Thyroid gland (tissue), 4 donors: Measurements from ENCODE around the gene ELMO1.

Experiments
- POLR2A ChIP-seq, 2 donors: fragments of 450-650 bp; IDR thresholded peaks; one replicate each; pipeline ENCODE4 v1.6.1; 2017; ENCODE audit warnings: antibody characterized with exemption in 2 of 2, mild to moderate bottlenecking in 2 of 2, moderate library complexity in 1 of 2
- TF ChIP-seq, protein P1 (sequence below), 6 experiments: fragments of 200-600 bp in 3 of 6; fragments of 450-650 bp in 3 of 6; sonication (generic) in 3 of 6; IDR thresholded peaks; one replicate each; pipeline ENCODE4 v1.5.1; 2016 to 2019; ENCODE audit warnings: antibody characterized with exemption in 6 of 6, mild to moderate bottlenecking in 2 of 6, inconsistent platforms in 1 of 6, moderate library complexity in 1 of 6

DNA sequence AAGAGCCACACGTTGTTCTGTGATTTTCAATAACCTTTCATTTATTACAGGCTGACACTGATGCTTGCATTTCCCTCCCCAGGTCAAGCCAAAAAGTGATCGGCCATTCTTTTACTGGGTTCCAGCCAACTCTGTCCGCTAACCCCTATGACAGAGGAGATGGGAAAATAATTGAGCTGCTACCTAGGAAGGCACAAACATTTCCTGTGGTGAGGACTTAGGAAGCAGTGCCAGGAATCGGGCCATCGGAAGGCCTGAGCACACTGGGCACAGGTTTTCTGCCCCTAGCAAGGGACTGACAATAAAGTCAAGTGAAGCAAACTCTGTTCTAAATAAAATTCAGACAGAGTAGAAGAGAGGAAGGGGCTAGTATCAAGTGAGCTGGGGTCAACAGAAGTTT is 411.4 kb downstream of the ELMO1 start:
- no peak for TF ChIP-seq POLR2A (IDR thresholded peaks at IDR 0.05)
- TF ChIP-seq, protein P1, sequence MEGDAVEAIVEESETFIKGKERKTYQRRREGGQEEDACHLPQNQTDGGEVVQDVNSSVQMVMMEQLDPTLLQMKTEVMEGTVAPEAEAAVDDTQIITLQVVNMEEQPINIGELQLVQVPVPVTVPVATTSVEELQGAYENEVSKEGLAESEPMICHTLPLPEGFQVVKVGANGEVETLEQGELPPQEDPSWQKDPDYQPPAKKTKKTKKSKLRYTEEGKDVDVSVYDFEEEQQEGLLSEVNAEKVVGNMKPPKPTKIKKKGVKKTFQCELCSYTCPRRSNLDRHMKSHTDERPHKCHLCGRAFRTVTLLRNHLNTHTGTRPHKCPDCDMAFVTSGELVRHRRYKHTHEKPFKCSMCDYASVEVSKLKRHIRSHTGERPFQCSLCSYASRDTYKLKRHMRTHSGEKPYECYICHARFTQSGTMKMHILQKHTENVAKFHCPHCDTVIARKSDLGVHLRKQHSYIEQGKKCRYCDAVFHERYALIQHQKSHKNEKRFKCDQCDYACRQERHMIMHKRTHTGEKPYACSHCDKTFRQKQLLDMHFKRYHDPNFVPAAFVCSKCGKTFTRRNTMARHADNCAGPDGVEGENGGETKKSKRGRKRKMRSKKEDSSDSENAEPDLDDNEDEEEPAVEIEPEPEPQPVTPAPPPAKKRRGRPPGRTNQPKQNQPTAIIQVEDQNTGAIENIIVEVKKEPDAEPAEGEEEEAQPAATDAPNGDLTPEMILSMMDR (IDR thresholded peaks at IDR 0.05): no peak
